ENCODE measurements around the gene VDAC2.

DNA sequence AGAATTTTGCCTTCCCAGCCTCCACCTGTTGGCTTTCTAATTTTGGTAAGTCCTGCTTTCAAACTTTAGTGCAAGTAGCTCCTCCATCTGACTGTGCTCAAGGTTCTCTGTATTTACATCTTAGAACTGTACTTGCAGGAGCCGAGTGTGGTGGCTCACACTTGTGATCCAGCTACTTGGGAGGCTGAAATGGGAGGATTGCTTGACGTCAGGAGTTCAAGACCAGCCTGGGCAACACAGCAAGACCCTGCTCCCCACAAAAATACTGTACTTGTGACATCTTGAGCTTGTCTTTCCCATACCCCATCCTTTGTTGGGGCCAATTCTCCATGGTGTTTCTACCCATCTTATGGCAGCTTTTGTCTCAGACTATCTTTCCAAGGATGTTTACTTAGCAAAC lies 4.7 kb upstream of the VDAC2 start:
- no peak for TF ChIP-seq CSDC2 (CRISPR knock-in tag; IDR thresholded peaks at IDR 0.05)
- TF ChIP-seq ZFP3 (CRISPR knock-in tag; IDR thresholded peaks at IDR 0.05) = no peak
